GM21528 (cell line): ENCODE measurements around the gene ZFAND6.
A peak's percentile ranks its signal among the peaks of the same experiment; 100 is the strongest.
"Not testable (repeated sequence)": the region's sequence is repeated elsewhere in the genome, so short reads cannot be mapped to it uniquely, and the experiment has no call there.

Experiments used
- ATAC-seq: cut with Tn5 transposase; IDR thresholded peaks from one replicate; pipeline ENCODE4 v1.9.1; 2021; ENCODE audit warnings: mild to moderate bottlenecking, moderate library complexity; ENCODE audit not compliant: unreplicated experiment, low FRiP score

ZFAND6 gene

GRCh38 chr15:80136854-80137253 is 77.4 kb downstream of the ZFAND6 start:
- ATAC-seq: no peak

GRCh38 chr15:80138961-80139360 is 79.5 kb downstream of the ZFAND6 start:
- ATAC-seq: no peak

- ATAC-seq: no peak
Observed at GRCh38 chr15:80140909-80141308, 81.4 kb downstream of the ZFAND6 start.

DNA sequence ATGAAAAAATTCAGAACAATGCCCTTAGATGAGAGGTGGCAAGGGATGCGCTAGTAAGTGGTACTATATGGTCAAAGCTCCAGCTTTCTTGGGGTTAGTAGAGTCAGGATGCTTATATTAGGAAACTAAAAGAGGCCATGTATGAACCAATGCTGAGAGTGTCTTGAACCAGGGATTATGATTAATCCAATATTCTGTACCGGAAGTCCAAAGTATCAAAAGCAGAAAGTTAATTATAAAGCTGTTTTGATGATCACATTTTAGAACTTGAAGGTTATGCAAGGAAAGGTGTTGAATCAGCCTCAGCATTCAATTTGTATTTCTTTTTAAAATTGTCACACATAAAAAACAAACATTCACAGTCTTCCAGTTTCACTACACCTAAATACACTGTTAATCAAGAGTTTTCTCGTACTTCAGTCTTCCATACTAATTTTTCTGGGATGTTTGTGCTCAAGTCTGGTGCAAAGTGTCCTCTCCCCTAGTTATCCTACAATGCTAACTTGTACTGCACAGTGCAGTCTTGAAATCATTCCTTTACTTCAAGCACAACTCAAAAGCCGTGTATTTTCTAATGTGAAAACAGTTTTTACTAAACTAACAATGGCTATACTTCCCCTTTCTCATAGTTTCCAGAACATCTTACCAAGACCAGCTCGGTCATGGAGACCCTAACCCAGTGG is 82.6 kb downstream of the ZFAND6 start:
- ATAC-seq: no peak

DNA sequence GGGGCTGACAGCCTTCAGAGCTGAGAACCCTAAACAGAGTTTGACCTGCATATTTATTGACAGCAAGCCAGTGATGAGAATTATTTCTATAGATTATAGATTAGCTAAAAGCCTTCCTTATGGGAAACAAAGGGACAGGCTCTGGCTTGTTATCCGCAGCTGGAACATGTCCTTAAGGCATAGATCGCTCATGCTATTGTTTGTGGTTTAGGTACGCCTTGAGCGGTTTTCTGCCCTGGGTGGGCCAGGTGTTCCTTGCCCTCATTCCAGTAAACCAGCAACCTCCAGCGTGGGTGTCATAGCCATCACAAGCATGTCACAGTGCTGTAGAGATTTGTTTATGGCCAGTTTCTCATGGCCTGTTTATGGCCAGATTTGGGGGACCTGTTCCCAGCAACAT is 83.2 kb downstream of the ZFAND6 start:
- ATAC-seq: no peak

GRCh38 chr15:80151148-80151547 is 91.7 kb downstream of the ZFAND6 start:
- no peak for ATAC-seq

GRCh38 chr15:80151576-80151975 is 92.1 kb downstream of the ZFAND6 start:
- ATAC-seq: no peak

GRCh38 chr15:80152180-80152895 is 92.9 kb downstream of the ZFAND6 start:
- ATAC-seq: peak; percentile 39

DNA sequence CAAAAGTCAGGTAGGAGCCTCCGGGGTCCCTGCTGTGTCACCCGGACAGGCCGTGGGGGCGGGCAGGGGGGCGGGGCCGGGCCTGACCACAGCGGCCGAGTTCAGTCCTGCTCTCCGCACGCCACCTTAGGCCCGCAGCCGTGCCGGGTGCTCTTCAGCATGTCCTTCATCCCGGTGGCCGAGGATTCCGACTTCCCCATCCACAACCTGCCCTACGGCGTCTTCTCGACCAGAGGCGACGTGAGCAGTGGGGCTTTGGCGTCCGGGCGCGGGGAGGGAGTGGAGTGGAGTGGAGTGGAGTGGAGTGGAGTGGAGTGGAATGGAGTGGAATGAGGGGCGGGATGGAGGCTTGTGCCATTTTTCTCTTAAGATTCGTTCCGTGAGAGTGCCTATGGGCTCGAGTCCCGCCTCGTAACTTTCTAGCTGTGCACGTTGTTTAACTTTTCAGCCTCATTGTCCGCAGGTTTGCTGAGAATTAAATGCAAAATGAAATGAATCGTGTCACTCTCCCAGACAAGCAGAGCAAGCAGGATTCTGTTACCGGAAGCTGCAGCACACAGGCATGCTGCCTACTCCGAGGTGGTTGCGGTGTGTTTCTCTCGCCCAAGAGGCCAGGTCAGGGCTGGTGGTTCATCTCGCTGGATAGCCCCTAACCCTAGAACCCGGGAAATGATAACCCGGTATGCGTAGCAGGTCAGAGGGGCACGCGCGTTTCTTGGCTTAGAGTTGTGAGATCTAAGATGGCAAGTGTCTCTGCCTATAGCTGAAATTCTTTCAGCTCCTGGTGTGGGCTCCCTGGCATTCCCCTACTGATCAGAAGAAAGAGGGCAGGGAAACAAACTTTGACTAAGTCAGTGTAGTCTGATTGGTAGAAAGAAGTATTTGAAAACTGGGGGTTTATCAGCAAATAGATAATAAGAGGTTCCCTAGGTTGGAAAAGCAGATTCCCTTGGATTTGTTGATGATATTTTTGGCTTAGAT is 93.7 kb downstream of the ZFAND6 start, which contains the start of gene FAH:
Gene FAH (plus strand): TSS at position 104 of the 981 bp plus-strand sequence. CDS start 56 bp downstream, at position 160.
- ATAC-seq: peak; percentile 52

GRCh38 chr15:80153900-80154299 is 94.4 kb downstream of the ZFAND6 start:
- ATAC-seq: no peak

- no peak for ATAC-seq
Observed at GRCh38 chr15:80154336-80154735, 94.9 kb downstream of the ZFAND6 start.

DNA sequence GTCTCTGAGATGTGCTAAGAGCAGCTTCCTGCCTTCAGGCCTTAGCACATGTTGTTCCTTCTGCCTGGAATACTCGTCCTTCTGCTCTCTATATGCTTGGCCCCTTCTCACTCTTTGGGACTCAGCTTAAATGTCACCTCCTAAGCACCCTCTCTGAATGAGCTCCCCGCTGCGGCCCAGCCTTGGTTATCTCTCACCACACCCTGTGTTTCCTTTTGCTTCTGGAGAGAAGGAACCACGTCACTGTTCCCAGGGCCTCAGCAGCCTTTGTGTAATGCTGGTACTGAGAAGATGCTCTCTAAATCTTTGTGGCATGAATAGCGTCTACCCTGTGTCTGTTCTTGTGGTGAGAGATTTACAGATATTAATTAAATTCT is 95.5 kb downstream of the ZFAND6 start:
- no peak for ATAC-seq

DNA sequence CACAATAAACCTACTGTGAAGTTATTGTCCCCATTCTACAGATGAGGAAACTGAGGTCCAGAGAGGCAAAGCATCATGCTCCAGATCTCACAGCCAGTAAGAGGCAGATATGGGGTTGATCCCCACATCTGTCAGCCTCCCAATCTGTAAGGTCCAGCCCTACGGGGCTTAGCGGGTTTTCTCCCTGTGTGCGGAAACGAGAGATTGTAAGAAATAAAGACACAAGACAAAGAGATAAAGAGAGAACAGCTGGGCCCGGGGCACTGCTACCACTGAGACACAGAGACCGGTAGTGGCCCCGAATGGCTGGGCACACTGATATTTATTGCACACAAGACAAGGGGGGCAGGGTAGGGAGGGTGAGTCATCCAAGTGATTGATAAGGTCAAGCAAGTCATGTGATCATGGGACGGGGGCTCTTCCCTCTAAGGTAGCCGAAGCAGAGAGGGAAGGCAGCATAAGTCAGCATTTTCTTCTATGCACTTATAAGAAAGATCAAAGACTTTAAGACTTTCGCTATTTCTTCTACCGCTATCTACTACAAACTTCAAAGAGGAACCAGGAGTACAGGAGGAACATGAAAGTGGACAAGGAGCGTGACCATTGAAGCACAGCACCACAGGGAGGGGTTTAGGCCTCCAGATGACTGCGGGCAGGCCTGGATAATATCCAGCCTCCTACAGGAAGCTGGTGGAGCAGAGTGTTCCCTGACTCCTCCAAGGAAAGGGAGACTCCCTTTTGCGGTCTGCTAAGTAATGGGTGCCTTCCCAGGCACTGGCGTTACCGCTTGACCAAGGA is 96.1 kb downstream of the ZFAND6 start:
- ATAC-seq: not testable (repeated sequence)

- ATAC-seq: no peak
Observed at GRCh38 chr15:80156176-80156720, 96.8 kb downstream of the ZFAND6 start.

- no peak for ATAC-seq
Observed at GRCh38 chr15:80157215-80157614, 97.7 kb downstream of the ZFAND6 start.

DNA sequence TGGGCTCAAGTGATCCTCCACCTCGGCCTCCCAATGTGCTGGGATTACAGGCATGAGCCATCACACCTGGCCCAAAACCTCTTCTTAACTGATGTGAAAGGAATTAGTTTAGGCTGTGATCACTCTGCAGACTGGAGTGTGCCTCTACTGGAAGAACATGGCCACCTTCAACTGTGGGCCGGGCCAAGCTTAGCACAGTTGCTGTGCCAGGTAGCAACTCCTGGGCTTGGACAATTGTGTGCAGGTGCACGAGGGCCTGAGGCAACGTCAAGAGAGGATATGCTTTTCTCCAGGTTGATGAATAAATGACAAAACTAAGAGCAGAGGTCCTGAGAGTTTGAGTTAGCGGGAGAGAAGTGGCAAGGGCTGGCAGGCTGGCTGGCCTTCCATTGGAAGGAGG is 99.8 kb downstream of the ZFAND6 start:
- no peak for ATAC-seq

DNA sequence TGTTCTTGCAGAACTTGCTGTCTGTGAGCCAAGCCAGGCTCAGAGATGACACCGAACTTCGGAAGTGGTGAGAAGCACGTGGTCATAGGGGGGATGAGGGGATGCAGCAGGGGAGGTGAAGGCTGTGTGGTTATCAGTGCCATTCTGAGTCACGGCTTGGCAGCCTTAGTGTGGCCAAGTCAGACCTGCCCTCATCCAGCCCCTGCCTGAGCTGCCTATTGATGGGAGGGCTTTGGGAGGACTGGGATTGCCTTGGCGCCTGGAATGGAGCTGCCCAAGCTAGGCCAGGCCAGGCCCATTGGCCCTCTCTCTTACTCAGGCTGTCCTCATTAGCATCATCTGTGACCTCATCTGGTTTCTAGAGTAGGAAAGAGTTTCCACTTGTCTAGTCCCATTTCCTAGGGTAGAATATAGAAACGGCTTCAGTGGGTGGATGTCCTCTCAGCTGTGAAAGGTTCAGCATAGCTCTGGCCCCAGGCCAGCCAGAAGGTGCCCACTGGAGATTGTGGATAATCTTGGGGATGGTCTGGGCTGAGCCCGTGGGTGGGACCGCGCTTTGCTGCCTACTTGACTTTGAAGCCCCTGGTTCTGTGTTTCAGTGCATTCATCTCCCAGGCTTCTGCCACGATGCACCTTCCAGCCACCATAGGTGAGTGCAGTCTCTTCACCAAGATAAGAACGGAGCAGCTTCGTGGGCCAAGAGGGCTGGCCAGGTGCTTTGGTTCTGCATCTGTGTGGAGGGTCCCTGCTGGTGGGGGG is 100.5 kb downstream of the ZFAND6 start:
- ATAC-seq: no peak

GRCh38 chr15:80160570-80161156 is 101.2 kb downstream of the ZFAND6 start:
- ATAC-seq: peak; percentile 77
